RPMI8226 (cell line): Measurements from ENCODE around the gene YDJC.
"Not testable (repeated sequence)": the region's sequence is repeated elsewhere in the genome, so short reads cannot be mapped to it uniquely, and the experiment has no call there.

Source experiments
- DNase-seq: peaks from one replicate; pipeline ENCODE4 v3.0.0-alpha.2; 2015

Gene YDJC

GRCh38 chr22:21602579-21602978 is 27.2 kb downstream of the YDJC start:
- DNase-seq: no peak

DNA sequence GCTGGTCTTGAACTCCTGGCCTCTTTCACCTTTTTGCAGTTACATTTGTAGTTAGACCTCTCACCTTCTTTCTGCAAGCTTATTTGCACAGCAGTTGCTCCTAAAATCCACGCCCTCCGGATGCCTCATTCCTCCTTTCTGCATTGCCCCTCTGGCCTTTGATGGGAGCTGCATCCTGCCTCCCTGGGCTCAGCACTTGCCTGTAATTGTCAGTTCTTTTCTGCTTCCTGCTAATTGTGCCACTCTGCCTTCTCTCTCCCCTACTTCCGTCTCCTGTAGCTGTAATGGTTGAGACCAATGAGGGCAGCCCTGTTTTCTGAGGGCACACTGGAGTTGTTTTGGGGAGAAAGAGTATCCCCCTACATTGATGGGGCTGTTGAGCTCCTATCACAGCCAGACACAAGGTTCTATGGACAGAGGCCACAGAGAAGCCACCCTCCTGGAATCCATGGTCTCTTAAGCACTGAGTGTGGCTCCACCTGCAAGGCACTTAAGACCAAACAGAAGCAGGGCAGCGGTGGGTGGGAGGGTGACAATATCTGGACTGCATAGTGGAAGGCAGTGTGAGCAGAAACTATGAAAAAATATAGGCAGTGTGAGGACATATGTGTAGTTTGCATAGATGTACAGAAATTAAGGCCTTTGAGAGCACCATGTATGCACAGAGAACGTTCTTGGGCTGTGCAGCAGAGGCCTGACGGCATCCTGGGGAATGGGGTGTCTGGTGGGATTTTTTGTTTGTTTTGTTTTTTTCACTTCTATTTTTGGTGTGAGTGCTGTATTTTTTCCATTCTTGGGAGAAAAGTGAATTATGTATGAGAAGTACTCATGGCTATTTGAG is 30.5 kb downstream of the YDJC start:
- no peak for DNase-seq

DNA sequence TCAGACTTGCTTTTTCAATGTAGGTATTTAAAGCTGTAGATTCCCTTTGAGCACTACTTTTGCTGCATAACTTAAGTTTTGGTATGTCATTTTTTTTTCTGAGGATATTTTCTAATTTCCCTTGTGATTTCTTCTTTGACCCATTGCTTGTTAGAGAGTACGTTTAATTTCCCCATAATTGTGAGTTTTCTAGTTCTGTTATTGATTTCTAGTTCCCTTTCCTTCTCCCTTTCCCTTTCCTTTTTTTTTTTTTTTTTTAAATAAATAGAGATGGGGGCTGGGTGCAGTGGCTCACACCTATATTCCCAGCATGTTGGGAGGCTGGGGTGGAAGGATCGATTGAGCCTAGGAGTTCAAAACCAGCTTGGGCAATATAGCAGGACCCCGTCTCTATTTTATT is 31.5 kb downstream of the YDJC start:
- no peak for DNase-seq

- not testable (repeated sequence) for DNase-seq
Observed at GRCh38 chr22:21596356-21597135, 33.3 kb downstream of the YDJC start.

- no peak for DNase-seq
Observed at GRCh38 chr22:21594865-21595452, 34.9 kb downstream of the YDJC start.

- DNase-seq: no peak
Observed at GRCh38 chr22:21593406-21594232, 36.2 kb downstream of the YDJC start.

DNA sequence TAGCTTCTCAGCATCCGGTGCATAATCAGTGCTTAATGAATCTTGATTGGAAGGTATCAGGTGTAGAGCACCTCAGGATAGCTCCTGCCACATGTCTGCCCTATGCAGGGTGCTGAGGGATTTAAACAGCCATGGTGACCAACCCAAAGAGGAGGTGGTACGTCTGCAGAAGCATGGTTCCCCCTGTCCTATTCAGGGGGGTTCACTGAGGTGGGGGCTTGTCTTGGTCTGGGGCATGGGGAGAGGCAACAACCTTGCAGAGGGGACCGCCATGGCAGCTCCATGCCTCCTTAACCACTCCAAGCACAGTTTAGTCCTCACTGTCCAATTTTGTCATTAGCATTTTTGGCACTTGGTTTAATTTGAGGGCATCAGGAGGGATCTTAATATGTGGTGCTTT is 37.4 kb downstream of the YDJC start:
- DNase-seq: no peak

DNA sequence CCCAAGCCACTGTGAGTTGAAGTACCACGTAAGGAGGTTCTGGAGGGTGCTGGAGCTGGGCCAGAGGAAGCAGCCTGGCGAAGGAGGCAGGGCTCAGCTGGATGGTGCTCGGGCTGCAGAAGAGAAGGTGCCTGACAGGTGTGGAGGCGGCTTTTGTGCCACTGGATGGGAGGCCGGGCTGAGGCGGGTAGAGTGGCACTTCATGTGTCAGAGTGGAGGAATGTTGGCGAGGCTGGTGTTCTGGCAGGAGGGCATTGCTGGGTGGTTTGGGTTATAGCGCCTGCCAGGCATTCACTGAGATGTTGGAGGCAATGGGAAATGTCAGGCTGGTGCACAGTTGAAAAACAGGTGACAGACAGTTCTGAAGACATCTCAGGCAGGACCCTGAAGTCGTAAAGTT is 38.1 kb downstream of the YDJC start:
- DNase-seq: no peak

DNA sequence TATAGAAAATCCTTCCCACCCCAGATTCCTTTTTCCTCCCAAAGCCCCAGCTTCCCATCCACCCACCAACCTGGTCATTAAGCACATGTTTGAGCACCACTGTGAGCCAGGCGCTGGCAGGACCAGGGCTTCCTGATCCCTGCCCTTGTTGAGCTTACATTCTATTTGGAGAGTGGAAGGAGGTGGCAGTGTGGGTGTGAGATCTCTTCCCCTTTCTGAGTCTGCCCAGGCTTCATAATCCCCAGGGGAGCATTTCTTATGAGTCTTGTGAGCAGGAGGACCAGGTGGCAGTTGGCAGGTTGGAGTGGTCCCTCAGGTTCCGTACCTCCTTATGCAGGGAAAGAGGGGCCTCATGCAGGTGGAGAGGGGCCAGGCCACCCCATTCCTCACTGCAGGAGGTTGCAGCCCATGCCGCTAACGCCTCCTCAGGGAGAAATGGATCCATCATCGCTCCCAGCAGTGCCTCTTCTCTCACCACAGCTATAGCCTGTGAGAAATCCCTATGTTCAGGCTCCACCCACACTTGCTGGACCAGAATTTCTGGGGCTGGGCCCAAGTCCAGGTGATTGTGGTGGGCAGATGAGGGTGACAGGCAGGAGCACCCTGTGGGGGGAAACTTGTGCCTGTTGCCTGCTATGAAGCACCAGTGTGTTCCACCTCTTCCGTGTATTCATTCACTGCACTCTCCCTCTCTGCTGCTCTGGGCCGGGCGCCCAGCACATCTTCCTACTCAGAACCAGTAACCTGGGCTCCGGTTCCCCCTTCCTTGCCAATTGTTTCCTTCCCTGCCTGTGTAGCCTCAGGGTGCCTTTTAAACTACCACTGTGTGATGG is 38.8 kb downstream of the YDJC start:
- DNase-seq: no peak

DNA sequence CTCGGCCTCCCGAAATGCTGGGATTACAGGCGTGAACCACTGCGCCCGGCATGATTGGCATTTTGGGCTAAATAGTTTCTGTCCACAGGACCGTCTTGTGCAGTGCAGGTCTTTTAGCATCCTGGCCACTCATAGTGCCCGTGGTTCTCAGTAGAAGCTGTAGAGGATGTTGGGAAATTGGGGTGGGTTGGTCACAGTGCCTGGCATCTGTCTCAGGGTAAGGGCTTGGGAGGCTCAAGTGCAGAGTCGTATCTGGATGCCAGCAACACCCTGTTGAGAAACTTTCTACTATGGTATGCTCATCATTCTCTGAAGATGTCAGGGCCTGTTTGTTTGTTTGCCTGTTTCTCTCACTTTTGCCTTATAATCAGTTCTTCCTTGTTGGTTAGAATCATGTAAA is 40.4 kb downstream of the YDJC start:
- DNase-seq: no peak

DNA sequence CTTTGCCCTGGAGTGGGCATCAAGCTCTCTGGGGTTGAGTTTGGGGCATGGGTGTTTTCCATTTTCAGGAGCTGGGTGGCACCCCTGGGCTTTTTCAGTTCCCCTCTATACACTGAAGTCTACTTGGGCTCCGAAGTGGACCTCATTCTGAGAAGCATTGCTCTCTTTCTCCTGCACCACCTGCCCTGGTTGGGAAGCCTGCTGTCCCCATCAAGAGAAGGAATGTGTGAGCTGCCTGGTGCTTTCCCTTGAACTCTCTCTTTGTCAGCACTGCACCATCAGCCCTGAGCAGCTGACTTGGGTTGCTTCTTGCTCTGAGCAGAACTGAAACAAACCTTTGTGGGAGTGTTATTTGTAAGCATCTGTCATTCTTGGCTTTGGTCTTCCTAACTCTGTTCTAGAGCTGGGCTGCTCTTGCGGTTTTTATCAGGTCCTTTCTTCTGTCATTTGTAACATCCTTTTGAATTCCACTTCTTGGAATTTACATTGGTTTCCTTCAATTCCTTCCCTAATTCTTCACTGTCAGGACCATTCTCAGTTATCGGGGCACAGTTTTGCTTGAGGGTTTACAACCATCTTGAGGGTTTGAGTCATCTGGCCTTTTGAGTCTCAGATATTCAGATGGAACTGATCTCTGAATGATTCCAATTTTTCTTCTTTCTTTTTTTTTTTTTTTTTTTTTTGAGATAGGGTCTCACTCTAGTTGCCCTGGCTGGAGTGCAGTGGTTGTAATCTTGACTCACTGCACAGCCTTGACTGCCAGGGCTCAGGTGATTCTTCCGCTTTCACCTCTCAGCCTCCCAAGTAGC is 41.8 kb downstream of the YDJC start:
- peak; percentile 56 for DNase-seq

- no peak for DNase-seq
Observed at GRCh38 chr22:21585389-21585788, 44.4 kb downstream of the YDJC start.

DNA sequence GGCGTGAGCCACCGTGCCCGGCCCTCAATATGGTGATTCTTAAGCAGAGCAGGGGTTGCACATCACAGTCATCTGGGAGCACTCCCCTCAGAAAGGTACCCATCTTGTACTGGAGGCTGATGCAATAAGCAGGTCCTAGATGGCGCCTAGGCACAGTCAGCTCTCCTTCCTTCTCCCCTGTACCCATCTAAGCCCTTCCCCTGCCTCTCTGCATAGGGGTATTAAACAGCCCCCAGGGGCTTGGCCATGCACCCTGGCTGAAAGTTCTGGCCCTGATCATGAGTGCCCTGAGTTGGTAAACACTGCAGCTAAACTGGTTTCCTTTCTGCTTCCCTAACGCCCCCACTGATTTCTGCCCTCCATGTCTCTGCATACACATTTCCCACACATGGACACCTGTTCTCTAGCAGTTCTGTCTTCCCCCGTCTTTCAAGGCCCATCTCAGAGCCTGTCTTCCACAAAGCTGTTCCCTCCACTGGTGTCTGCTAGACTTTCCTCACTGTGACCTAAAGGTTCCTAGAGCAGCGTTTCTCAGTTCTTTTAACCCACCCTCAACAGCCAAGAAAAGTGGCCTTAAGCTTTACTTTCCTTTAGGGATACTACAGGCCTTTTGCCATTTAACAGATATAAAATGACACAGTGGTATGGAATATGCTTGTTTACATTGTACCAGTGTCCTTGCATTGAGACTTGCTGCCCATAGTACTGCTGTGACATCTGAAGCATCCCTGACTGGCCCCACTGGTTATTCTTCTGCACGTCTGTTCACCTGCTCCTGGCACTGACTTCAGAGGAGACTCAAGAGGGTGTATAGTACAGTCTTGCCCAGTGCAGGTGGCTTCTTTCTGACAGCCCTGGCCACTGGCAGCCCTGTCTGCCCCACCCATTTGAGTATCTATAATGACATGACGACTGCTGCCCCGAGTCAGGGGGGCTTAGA is 46.8 kb downstream of the YDJC start:
- no peak for DNase-seq

DNA sequence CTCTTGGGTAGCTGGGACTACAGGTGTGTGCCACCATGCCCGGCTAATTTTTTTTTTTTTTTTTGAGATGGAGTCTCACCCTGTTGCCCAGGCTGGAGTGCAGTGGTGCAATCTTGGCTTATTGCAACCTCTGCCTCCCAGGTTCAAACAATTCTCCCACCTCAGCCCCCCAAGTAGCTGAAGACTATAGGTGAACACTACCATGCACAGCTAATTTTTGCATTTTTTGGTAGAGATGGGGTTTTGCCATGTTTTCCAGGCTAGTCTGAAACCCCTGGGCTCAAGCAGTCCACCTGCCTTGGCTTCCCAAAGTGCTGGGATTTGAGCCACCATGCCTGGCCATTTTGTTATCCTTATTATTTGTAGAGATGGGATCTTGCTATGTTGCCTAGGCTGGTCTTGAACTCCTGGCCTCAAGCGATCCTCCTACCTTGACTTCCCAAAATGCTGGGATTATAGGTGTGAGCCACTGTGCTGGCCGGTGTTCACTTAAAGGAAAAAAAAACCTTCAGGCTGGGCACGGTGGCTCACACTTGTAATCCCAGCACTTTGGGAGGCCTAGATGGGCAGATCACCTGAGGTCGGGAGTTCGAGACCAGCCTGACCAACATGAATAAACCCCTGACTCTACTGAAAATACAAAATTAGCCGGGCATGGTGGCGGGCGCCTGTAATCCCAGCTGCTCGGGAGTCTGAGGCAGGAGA is 48.7 kb downstream of the YDJC start:
- not testable (repeated sequence) for DNase-seq

- DNase-seq: not testable (repeated sequence)
Observed at GRCh38 chr22:21580623-21581007, 49.2 kb downstream of the YDJC start.

DNA sequence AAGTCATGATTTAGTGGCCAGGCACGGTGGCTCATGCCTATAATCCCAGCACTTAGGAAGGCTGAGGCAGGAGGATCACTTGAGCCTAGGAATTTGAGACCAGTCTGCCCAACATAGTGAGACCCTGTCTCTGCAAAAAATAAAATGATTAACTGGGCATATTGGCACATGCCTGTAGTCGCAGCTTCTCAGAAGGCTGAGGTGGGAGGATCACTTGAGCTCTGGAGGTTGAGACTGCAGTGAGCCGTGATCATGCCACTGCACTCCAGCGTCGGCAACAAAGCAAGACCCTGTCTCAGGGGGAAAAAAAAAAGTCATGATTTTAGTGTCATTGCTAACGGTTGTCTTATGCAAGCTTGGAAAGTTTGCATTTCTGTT is 50.4 kb downstream of the YDJC start:
- no peak for DNase-seq
